Spleen (tissue), 7 donors: ENCODE measurements around the gene MRPL19.

Source experiments
- POLR2AphosphoS5 ChIP-seq, 3 donors: sonication (generic); formaldehyde crosslinking; IDR thresholded peaks; one replicate each; pipeline ENCODE4 v1.5.1; 2017; ENCODE audit warnings: antibody characterized with exemption in 3 of 3
- TF ChIP-seq, protein P1 (sequence below), 11 experiments: fragments of 200-600 bp in 7 of 11; fragments of 450-650 bp in 4 of 11; sonication (generic) in 4 of 11; IDR thresholded peaks in 8 of 11; conservative IDR thresholded peaks in 3 of 11; 1 replicate in 7 of 11; 2 replicates in 4 of 11; pipeline versions ENCODE4 v1.4.0 to v1.8.0; 2016 to 2021; ENCODE audit warnings: antibody characterized with exemption in 11 of 11, inconsistent platforms in 4 of 11, mild to moderate bottlenecking in 1 of 11
- donor health status: DM: no; HTN: no; CAD: no; lungs with moderate emphysema.
- donor health status: DM: no; HTN: no; CAD: no.
- donor health status: DM: no; HTN: no; CAD: no.

DNA sequence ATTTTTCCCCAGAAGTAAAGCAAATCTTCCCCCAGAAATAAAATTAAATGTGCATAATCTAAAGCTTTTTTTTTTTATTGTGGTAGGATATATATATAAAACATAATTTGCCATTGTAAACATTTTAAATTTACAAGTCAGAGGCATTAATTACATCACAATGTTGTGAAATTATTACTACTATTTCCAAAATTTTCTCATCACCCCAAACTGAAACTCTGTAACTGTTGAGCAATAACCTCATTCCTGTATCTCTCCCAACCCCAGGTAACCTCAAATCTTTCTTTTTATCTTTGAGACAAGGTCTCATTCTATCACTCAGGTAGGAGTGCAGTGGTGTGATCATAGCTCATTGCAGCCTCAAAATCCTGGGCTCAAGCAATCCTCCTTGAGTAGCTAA lies 11.2 kb downstream of the MRPL19 start:
- TF ChIP-seq POLR2AphosphoS5 (IDR thresholded peaks at IDR 0.05), result no peak
- TF ChIP-seq, protein P1, sequence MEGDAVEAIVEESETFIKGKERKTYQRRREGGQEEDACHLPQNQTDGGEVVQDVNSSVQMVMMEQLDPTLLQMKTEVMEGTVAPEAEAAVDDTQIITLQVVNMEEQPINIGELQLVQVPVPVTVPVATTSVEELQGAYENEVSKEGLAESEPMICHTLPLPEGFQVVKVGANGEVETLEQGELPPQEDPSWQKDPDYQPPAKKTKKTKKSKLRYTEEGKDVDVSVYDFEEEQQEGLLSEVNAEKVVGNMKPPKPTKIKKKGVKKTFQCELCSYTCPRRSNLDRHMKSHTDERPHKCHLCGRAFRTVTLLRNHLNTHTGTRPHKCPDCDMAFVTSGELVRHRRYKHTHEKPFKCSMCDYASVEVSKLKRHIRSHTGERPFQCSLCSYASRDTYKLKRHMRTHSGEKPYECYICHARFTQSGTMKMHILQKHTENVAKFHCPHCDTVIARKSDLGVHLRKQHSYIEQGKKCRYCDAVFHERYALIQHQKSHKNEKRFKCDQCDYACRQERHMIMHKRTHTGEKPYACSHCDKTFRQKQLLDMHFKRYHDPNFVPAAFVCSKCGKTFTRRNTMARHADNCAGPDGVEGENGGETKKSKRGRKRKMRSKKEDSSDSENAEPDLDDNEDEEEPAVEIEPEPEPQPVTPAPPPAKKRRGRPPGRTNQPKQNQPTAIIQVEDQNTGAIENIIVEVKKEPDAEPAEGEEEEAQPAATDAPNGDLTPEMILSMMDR (IDR thresholded peaks at IDR 0.05 in 8 of 11, conservative IDR thresholded peaks at IDR 0.05 in 3 of 11), result no peak
